Mesodermal cell (in vitro differentiated cells): ENCODE measurements around the gene METRNL. TPM values are rescaled to one million over a fixed set of nuclear protein-coding genes. Genes with fewer than 3 reads are reported as not detected.
"Not testable (repeated sequence)": the region's sequence is repeated elsewhere in the genome, so short reads cannot be mapped to it uniquely, and the experiment has no call there.

ENCODE experiments used
- H3K27ac ChIP-seq: 2 replicates; pipeline ENCODE4 v1.7.0; 2013; ENCODE audit warnings: mild to moderate bottlenecking, low read depth, low read length, moderate library complexity; ENCODE audit not compliant: severe bottlenecking
- H3K36me3 ChIP-seq: 2 replicates; pipeline ENCODE4 v1.7.1; 2013; ENCODE audit warnings: mild to moderate bottlenecking, low read length, moderate library complexity; ENCODE audit not compliant: control insufficient read depth, insufficient read depth
- H3K4me1 ChIP-seq: one replicate; pipeline ENCODE4 v1.7.1; 2013; ENCODE audit warnings: mild to moderate bottlenecking, low read length; ENCODE audit not compliant: insufficient read depth, control insufficient read depth, poor library complexity, severe bottlenecking
- H3K4me3 ChIP-seq: 2 replicates; pipeline ENCODE4 v1.7.0; 2013; ENCODE audit warnings: low read length, control low read depth, mild to moderate bottlenecking; ENCODE audit not compliant: insufficient read depth, poor library complexity, severe bottlenecking; ENCODE audit errors: extremely low read depth
- H3K9me3 ChIP-seq: 2 replicates; pipeline ENCODE4 v1.7.1; 2013; ENCODE audit warnings: mild to moderate bottlenecking, low read length, moderate library complexity; ENCODE audit not compliant: control insufficient read depth
- WGBS, 2 experiments: methylation state at CpG; one replicate each; pipeline ENCODE4 v1.1.5; 2013; ENCODE audit warnings: missing lambda C conversion rate in 2 of 2; ENCODE audit not compliant: insufficient coverage in 2 of 2; 5-methylcytosine and 5-hydroxymethylcytosine counted together
- polyA plus RNA-seq, 2 experiments: library from polyadenylated mRNA; stranded (reverse); fragments of 50-300 nt; gene quantifications; one replicate each; pipeline ENCODE4 v1.2.3, GENCODE V29; 2013

Gene METRNL, protein sequence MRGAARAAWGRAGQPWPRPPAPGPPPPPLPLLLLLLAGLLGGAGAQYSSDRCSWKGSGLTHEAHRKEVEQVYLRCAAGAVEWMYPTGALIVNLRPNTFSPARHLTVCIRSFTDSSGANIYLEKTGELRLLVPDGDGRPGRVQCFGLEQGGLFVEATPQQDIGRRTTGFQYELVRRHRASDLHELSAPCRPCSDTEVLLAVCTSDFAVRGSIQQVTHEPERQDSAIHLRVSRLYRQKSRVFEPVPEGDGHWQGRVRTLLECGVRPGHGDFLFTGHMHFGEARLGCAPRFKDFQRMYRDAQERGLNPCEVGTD
- polyA plus RNA-seq (2013, experiment 1 of 2): 28.1 TPM
- polyA plus RNA-seq (2013, experiment 2 of 2): 21.9 TPM

GRCh38 chr17:83079352-83079747 lies at the start of gene METRNL:
TSS of gene METRNL (plus strand) at chr17:83079609. CDS start at chr17:83079816, 207 bp downstream.
- 1% methylated on average over 16 to 25 of the region's 69 CpGs for WGBS, 2 experiments

GRCh38 chr17:83030432-83030831 lies 49.0 kb upstream of the METRNL start:
- no peak overlapping the region for H3K27ac ChIP-seq
- WGBS, 2 experiments: 92 to 94% methylated on average over 16 to 23 of the region's 23 CpGs
- no peaks in the 10 kb centered on the region for H3K4me1 ChIP-seq
- no peak overlapping the region for H3K4me3 ChIP-seq
- H3K9me3 ChIP-seq: peaks cover 4% of the 10 kb centered on the region
- peaks cover 7% of the 10 kb centered on the region for H3K36me3 ChIP-seq

More at GRCh38 chr17:83079352-83079747, at the start of gene METRNL:
- Histone ChIP-seq H3K27ac (no peak within 1 kb of the TSS), H3K4me3 (peak within 1 kb of the TSS; percentile 57), H3K9me3 (no peaks in the 10 kb centered on the region), H3K4me1 (peaks cover 15% of the 10 kb centered on the region), H3K36me3 (no peaks in the 10 kb centered on the region)

- H3K36me3 ChIP-seq: peaks cover 7% of the 10 kb centered on the region
Measured at GRCh38 chr17:83031321-83031945, 48.0 kb upstream of the METRNL start.

DNA sequence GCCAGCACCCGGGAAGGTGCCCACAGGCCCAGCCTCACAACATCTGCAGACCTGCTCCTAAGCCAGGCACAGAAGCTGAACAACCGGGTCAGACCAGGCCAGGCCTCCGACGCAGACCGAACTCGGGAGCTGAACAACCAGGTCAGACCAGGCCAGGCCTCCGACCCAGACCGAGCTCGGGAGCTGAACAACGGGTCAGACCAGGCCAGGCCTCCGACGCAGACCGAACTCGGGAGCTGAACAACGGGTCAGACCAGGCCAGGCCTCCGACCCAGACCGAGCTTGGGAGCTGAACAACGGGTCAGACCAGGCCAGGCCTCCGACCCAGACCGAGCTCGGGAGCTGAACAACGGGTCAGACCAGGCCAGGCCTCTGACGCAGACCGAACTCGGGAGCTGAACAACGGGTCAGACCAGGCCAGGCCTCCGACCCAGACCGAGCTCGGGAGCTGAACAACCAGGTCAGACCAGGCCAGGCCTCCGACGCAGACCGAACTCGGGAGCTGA lies 47.4 kb upstream of the METRNL start:
- H3K27ac ChIP-seq, H3K4me3 ChIP-seq, H3K4me1 ChIP-seq, H3K9me3 ChIP-seq, H3K36me3 ChIP-seq: not testable (repeated sequence)
- WGBS, 2 experiments: 87% methylated on average over 9 to 17 of the region's 33 CpGs

More at GRCh38 chr17:83031321-83031945, 48.0 kb upstream of the METRNL start:
- H3K4me1 ChIP-seq: no peaks in the 10 kb centered on the region
- H3K9me3 ChIP-seq: peaks cover 4% of the 10 kb centered on the region
- H3K4me3 ChIP-seq: no peak overlapping the region
- no peak overlapping the region for H3K27ac ChIP-seq
- 94 to 95% methylated on average over 34 to 35 of the region's 35 CpGs for WGBS, 2 experiments

GRCh38 chr17:83032781-83033180 lies 46.6 kb upstream of the METRNL start:
- Histone ChIP-seq H3K9me3 (peaks cover 4% of the 10 kb centered on the region), H3K27ac (no peak overlapping the region), H3K4me1 (no peaks in the 10 kb centered on the region), H3K36me3 (peaks cover 7% of the 10 kb centered on the region), H3K4me3 (no peak overlapping the region)
- WGBS, 2 experiments: 93 to 97% methylated on average over 7 to 10 of the region's 18 CpGs

- Histone ChIP-seq H3K4me1 (no peaks in the 10 kb centered on the region), H3K9me3 (peaks cover 4% of the 10 kb centered on the region), H3K4me3 (no peak overlapping the region), H3K36me3 (peaks cover 3% of the 10 kb centered on the region), H3K27ac (no peak overlapping the region)
- 80% methylated on average over 7 to 9 of the region's 14 CpGs for WGBS, 2 experiments
Measured at GRCh38 chr17:83034525-83034924, 44.9 kb upstream of the METRNL start.

DNA sequence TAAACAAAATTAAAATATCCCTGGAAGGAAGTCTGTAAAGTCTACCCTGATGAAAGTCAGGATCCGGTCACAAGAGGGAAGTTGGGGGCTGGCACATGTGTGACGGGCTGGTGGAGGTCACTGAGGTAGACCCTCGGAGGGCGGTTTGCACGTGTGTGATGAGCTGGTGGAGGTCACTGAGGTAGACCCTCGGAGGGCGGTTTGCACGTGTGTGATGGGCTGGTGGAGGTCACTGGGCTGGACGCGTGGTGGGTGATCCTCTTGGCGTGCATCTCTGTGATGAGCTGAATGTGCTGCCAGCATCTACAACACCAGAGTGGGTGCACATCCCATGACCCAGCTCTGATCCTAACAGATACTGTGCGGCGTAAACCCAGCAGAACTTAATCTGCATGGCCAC lies 43.7 kb upstream of the METRNL start:
- no peaks in the 10 kb centered on the region for H3K4me1 ChIP-seq
- peaks cover 3% of the 10 kb centered on the region for H3K36me3 ChIP-seq
- WGBS, 2 experiments: 93 to 97% methylated on average over 11 to 13 of the region's 13 CpGs
- H3K4me3 ChIP-seq: no peak overlapping the region
- H3K9me3 ChIP-seq: peaks cover 8% of the 10 kb centered on the region
- no peak overlapping the region for H3K27ac ChIP-seq

- Histone ChIP-seq H3K4me3 (no peak overlapping the region), H3K9me3 (peaks cover 10% of the 10 kb centered on the region), H3K4me1 (no peaks in the 10 kb centered on the region), H3K27ac (no peak overlapping the region), H3K36me3 (peaks cover 3% of the 10 kb centered on the region)
- 88 to 96% methylated on average over 3 to 5 of the region's 7 CpGs for WGBS, 2 experiments
Measured at GRCh38 chr17:83036193-83036592, 43.2 kb upstream of the METRNL start.

GRCh38 chr17:83036666-83037065 lies 42.7 kb upstream of the METRNL start:
- Histone ChIP-seq H3K36me3 (peaks cover 6% of the 10 kb centered on the region), H3K9me3 (peaks cover 15% of the 10 kb centered on the region), H3K4me3 (no peak overlapping the region), H3K4me1 (no peaks in the 10 kb centered on the region), H3K27ac (no peak overlapping the region)
- WGBS, 2 experiments: 88 to 89% methylated on average over 7 of the region's 7 CpGs

DNA sequence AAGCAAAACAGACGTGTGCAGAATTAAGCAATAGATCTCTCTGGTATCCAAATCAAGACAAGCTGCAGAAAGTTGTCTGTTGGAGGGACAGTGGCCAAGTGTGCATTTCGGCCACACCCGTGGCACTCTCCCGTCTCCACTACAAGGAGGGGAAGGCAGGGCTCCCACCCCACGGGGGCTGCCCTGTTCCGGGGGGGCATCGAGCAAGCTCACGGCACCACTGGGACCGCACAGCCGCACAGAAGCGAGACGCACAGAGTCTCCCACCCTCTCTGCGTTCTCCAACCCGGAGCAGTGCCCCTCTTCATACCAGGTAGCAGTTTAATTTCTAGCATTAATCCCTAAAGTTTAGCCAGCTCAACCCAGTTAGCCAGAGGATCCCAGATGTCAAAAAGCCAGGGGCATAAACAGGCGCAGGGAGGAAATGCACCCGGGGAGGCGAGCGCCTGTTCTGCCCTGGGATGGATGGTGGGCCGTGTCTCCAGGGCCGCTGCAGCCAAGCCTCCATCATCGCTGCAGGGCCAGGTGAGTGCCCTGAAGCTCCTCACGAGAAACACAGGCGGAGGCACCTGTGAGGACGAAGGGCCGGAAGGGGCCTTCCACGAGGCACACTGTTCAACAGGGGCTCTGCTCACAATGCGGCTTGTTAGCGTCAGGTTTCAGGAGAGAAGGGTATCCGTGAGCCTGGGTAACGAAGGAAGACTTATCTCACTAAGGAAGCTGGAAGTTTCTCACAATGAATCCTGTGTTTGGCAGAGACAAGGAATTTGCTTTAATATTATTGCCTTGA lies 42.1 kb upstream of the METRNL start:
- H3K9me3 ChIP-seq: peaks cover 20% of the 10 kb centered on the region
- H3K27ac ChIP-seq: peak overlapping the region; percentile 71
- no peak overlapping the region for H3K4me3 ChIP-seq
- WGBS, 2 experiments: 89 to 90% methylated on average over 29 to 30 of the region's 30 CpGs
- H3K36me3 ChIP-seq: peaks cover 12% of the 10 kb centered on the region
- no peaks in the 10 kb centered on the region for H3K4me1 ChIP-seq
